DND-41 (cell line): Measurements from ENCODE around the gene WDR18.

Experiments used
- ATAC-seq: fragments of 200-7000 bp; cut with Tn5 transposase; 3 replicates; pipeline ENCODE4 v1.9.1; 2021; ENCODE audit warnings: low read depth; ENCODE audit not compliant: insufficient read depth
- DNase-seq: peaks from one replicate; pipeline ENCODE4 v3.0.0-alpha.2; 2020
- H2AFZ ChIP-seq: 2 replicates; pipeline ENCODE4 v1.6.0; 2012; ENCODE audit warnings: low read depth, low read length
- H3K27ac ChIP-seq: 2 replicates; pipeline ENCODE4 v1.5.1; 2012; ENCODE audit warnings: low read length, inconsistent platforms
- H3K27me3 ChIP-seq: fragments of 200-600 bp; sonication (generic); 2 replicates; pipeline ENCODE4 v1.6.0; 2012; ENCODE audit warnings: low read length, mild to moderate bottlenecking, inconsistent platforms; ENCODE audit not compliant: insufficient read depth, poor library complexity
- H3K36me3 ChIP-seq: 2 replicates; pipeline ENCODE4 v1.5.1; 2012; ENCODE audit warnings: low read length, inconsistent platforms; ENCODE audit not compliant: insufficient read depth
- H3K4me1 ChIP-seq: 2 replicates; pipeline ENCODE4 v1.5.1; 2012; ENCODE audit warnings: mild to moderate bottlenecking, low read length; ENCODE audit not compliant: insufficient read depth
- H3K4me2 ChIP-seq: 2 replicates; pipeline ENCODE4 v1.6.0; 2012; ENCODE audit warnings: mild to moderate bottlenecking, moderate library complexity, low read length, inconsistent platforms; ENCODE audit not compliant: insufficient read depth
- H3K4me3 ChIP-seq, 2 experiments: fragments of 200-600 bp in 1 of 2; shearing (Covaris generic) in 1 of 2; 2 replicates each; pipeline ENCODE4 v1.5.1; 2012 to 2016; ENCODE audit warnings: inconsistent platforms in 2 of 2, low read length in 2 of 2, mild to moderate bottlenecking in 2 of 2, low read depth in 1 of 2, moderate library complexity in 1 of 2
- H3K79me2 ChIP-seq: 2 replicates; pipeline ENCODE4 v1.6.0; 2012; ENCODE audit warnings: low read length, inconsistent platforms; ENCODE audit not compliant: insufficient read depth
- H3K9ac ChIP-seq: 2 replicates; pipeline ENCODE4 v1.6.0; 2012; ENCODE audit warnings: low read depth, mild to moderate bottlenecking, inconsistent platforms, low read length, moderate library complexity
- H3K9me3 ChIP-seq: 2 replicates; pipeline ENCODE4 v1.5.1; 2012; ENCODE audit warnings: low read length, moderate library complexity, mild to moderate bottlenecking, inconsistent platforms; ENCODE audit not compliant: insufficient read depth, severe bottlenecking
- H4K20me1 ChIP-seq: 2 replicates; pipeline ENCODE4 v1.6.0; 2012; ENCODE audit warnings: low read length; ENCODE audit not compliant: insufficient read depth
- CTCF ChIP-seq: IDR thresholded peaks from 2 replicates; pipeline ENCODE4 v1.5.1; 2012; ENCODE audit warnings: borderline replicate concordance, low read length, moderate library complexity, mild to moderate bottlenecking; ENCODE audit not compliant: poor library complexity, severe bottlenecking; ENCODE audit errors: extremely low read depth
- EZH2 ChIP-seq: IDR thresholded peaks from 3 replicates; pipeline ENCODE4 v1.6.1; 2012; ENCODE audit warnings: borderline replicate concordance, low read depth, mild to moderate bottlenecking, moderate library complexity, low read length, inconsistent platforms; ENCODE audit not compliant: severe bottlenecking

Gene WDR18

GRCh38 chr19:1037621-1038064 lies 53.5 kb downstream of the WDR18 start:
- ATAC-seq (no peak), DNase-seq (no peak)
- H3K9me3 ChIP-seq, result no peaks in the 10 kb centered on the region
- H3K27ac ChIP-seq, result peak overlapping the region; percentile 68
- peak overlapping the region; percentile 39 for H3K9ac ChIP-seq
- no peaks in the 10 kb centered on the region for H3K27me3 ChIP-seq
- peaks cover 7% of the 10 kb centered on the region for H3K36me3 ChIP-seq
- TF ChIP-seq CTCF (no peak), EZH2 (no peak)
- peaks cover 48% of the 10 kb centered on the region for H3K4me1 ChIP-seq
- no peaks in the 10 kb centered on the region for H3K79me2 ChIP-seq
- peak overlapping the region; percentile 57 for H3K4me2 ChIP-seq
- H3K4me3 ChIP-seq, result peak overlapping the region in 1 of 2 experiments; percentile 28; a peak in 2 of 4 replicates
- H4K20me1 ChIP-seq, result 0 out of 2 replicates have a peak, but pooled peaks cover 5% of the 10 kb centered on the region
- peak overlapping the region; percentile 64 for H2AFZ ChIP-seq

GRCh38 chr19:1038978-1039645 lies 55.0 kb downstream of the WDR18 start:
- Histone ChIP-seq H3K79me2 (no peaks in the 10 kb centered on the region), H3K36me3 (peaks cover 10% of the 10 kb centered on the region), H2AFZ (peak overlapping the region; percentile 75), H3K9ac (peak overlapping the region; percentile 62), H3K27ac (peak overlapping the region; percentile 51; the same call in 1 of the 2 replicates), H3K4me1 (peaks cover 48% of the 10 kb centered on the region), H3K9me3 (no peaks in the 10 kb centered on the region), H4K20me1 (peaks cover 8% of the 10 kb centered on the region; the same call in 1 of the 2 replicates), H3K27me3 (no peaks in the 10 kb centered on the region), H3K4me2 (peak overlapping the region; percentile 95), H3K4me3 (peak overlapping the region in 1 of 2 experiments; percentile 79; a peak in 2 of 4 replicates)
- ATAC-seq (no peak), DNase-seq (no peak)
- TF ChIP-seq CTCF, result no peak

- Histone ChIP-seq H3K4me2 (peak within 1 kb of the TSS; percentile 95), H3K4me3 (peak within 1 kb of the TSS; percentile 39 to 79), H3K27me3 (no peaks in the 10 kb centered on the region), H4K20me1 (peaks cover 8% of the 10 kb centered on the region; the same call in 1 of the 2 replicates), H3K79me2 (no peaks in the 10 kb centered on the region), H3K9ac (peak within 1 kb of the TSS; percentile 62), H3K9me3 (no peaks in the 10 kb centered on the region), H3K27ac (peak within 1 kb of the TSS; percentile 54), H2AFZ (peak within 1 kb of the TSS; percentile 75), H3K36me3 (peaks cover 15% of the 10 kb centered on the region), H3K4me1 (peaks cover 48% of the 10 kb centered on the region)
- ATAC-seq (peak; percentile 97), DNase-seq (peak; percentile 99)
- TF ChIP-seq EZH2 (no peak), CTCF (peak; percentile 18)
These were observed 55.7 kb downstream of the WDR18 start, which contains the start of gene ABCA7 for GRCh38 chr19:1039646-1040475. ABCA7 (plus strand) TSS chr19:1040107; CDS start chr19:1041362, 1,255 bp downstream.
